H1 (cell line): ENCODE data around the gene SLC35F3. TPM values are rescaled to one million over a fixed set of nuclear protein-coding genes. Genes with fewer than 3 reads are reported as not detected.

Experiments used
- CTCF ChIA-PET: fragments of 300-600 bp; sonication (Branson Sonifier 250); formaldehyde crosslinking; loops from one replicate; lab custom pipeline; 2021; ENCODE audit not compliant: partially characterized antibody; lab: Charles Lee
- POLR2A ChIA-PET: fragments of 300-600 bp; sonication (Branson Sonifier 250); formaldehyde crosslinking; loops from one replicate; lab custom pipeline; 2021; ENCODE audit warnings: inconsistent platforms; ENCODE audit not compliant: partially characterized antibody; lab: Charles Lee
- DNase-seq, 2 experiments: peaks; one replicate each; pipeline versions ENCODE4 v3.0.0 to v3.0.0-alpha.2; 2010 to 2022; ENCODE audit warnings: low spot score in 2 of 2, low read depth in 1 of 2, mixed read lengths in 1 of 2
- FAIRE-seq: peaks from 2 replicates; lab custom pipeline; 2011; peaks lifted over from hg19 to GRCh38; lab: Jason Lieb, UNC
- H2AFZ ChIP-seq: 2 replicates; pipeline ENCODE4 v1.8.1; 2012; ENCODE audit warnings: low read length, inconsistent platforms
- H2AK5ac ChIP-seq: 2 replicates; pipeline ENCODE4 v1.6.1; 2013; ENCODE audit warnings: low read depth, low read length
- H2BK120ac ChIP-seq: replicated peaks from 2 replicates; pipeline ENCODE3; 2013; ENCODE audit warnings: low read depth, low read length, inconsistent platforms
- H2BK12ac ChIP-seq: 2 replicates; pipeline ENCODE4 v1.6.1; 2013; ENCODE audit warnings: low read depth, low read length
- H2BK15ac ChIP-seq: 2 replicates; pipeline ENCODE4 v1.6.1; 2013; ENCODE audit warnings: low read length
- H2BK20ac ChIP-seq: 2 replicates; pipeline ENCODE4 v1.6.1; 2013; ENCODE audit warnings: low read length
- H2BK5ac ChIP-seq: 2 replicates; pipeline ENCODE4 v1.6.1; 2013; ENCODE audit warnings: low read depth, low read length
- H3K14ac ChIP-seq: 2 replicates; pipeline ENCODE4 v1.6.1; 2013; ENCODE audit warnings: inconsistent platforms; ENCODE audit not compliant: insufficient read length
- H3K18ac ChIP-seq: 2 replicates; pipeline ENCODE4 v1.6.1; 2013; ENCODE audit warnings: low read length; ENCODE audit errors: extremely low read depth
- H3K23ac ChIP-seq: 2 replicates; pipeline ENCODE4 v1.6.1; 2013; ENCODE audit warnings: inconsistent platforms; ENCODE audit not compliant: insufficient read length
- H3K23me2 ChIP-seq: 2 replicates; pipeline ENCODE4 v1.6.1; 2013; ENCODE audit warnings: low read depth, low read length
- H3K27ac ChIP-seq: 2 replicates; pipeline ENCODE4 v1.6.1; 2011; ENCODE audit warnings: low read depth, low read length, inconsistent platforms
- H3K27me3 ChIP-seq, 4 experiments: replicated peaks in 1 of 4; 1 replicate in 1 of 4; 2 replicates in 3 of 4; pipeline versions ENCODE4 v1.6.1 to v1.8.1; 2011 to 2013; ENCODE audit warnings: low read length in 3 of 4, mild to moderate bottlenecking in 3 of 4, inconsistent platforms in 2 of 4, mixed read lengths in 2 of 4, moderate library complexity in 1 of 4; ENCODE audit not compliant: control insufficient read depth in 3 of 4, insufficient read depth in 3 of 4; ENCODE audit errors: extremely low read depth in 1 of 4
- H3K36me3 ChIP-seq, 4 experiments: 2 replicates each; pipeline versions ENCODE4 v1.6.1 to v1.8.1; 2011 to 2013; ENCODE audit warnings: mild to moderate bottlenecking in 4 of 4, low read length in 3 of 4, moderate library complexity in 2 of 4, control low read depth in 1 of 4, inconsistent platforms in 1 of 4; ENCODE audit not compliant: insufficient read depth in 4 of 4, control insufficient read depth in 2 of 4
- H3K4ac ChIP-seq: replicated peaks from 2 replicates; pipeline ENCODE3; 2013; ENCODE audit warnings: low read length, low read depth, mixed read lengths, inconsistent platforms; ENCODE audit not compliant: insufficient read length
- H3K4me1 ChIP-seq, 4 experiments: replicated peaks in 1 of 4; 1 replicate in 1 of 4; 2 replicates in 3 of 4; pipeline versions ENCODE4 v1.6.1 to v1.8.1; 2011 to 2013; ENCODE audit warnings: low read length in 3 of 4, inconsistent platforms in 2 of 4, mixed read lengths in 1 of 4; ENCODE audit not compliant: insufficient read depth in 4 of 4, control insufficient read depth in 3 of 4
- H3K4me2 ChIP-seq, 2 experiments: 2 replicates each; pipeline versions ENCODE4 v1.6.1 to v1.8.1; 2011 to 2013; ENCODE audit warnings: low read depth in 2 of 2, low read length in 2 of 2, control low read depth in 1 of 2, inconsistent platforms in 1 of 2, mild to moderate bottlenecking in 1 of 2; ENCODE audit not compliant: insufficient read depth in 1 of 2
- H3K4me3 ChIP-seq, 4 experiments: fragments of 200-600, 300-600 bp in 1 of 4; sonication (generic), shearing (Covaris generic), sonication (Bioruptor Twin) in 1 of 4; 2 replicates each; pipeline versions ENCODE4 v1.5.1 to v1.8.1; 2011 to 2016; ENCODE audit warnings: low read length in 4 of 4, low read depth in 3 of 4, control low read depth in 2 of 4, inconsistent platforms in 2 of 4, mild to moderate bottlenecking in 2 of 4, mixed read lengths in 1 of 4, moderate library complexity in 1 of 4; ENCODE audit not compliant: insufficient read depth in 2 of 4; ENCODE audit errors: extremely low read depth in 1 of 4
- H3K56ac ChIP-seq: replicated peaks from 2 replicates; pipeline ENCODE3; 2013; ENCODE audit warnings: low read depth, mild to moderate bottlenecking, mixed read lengths, low read length, inconsistent platforms; ENCODE audit not compliant: insufficient read length
- H3K79me1 ChIP-seq: 2 replicates; pipeline ENCODE4 v1.6.1; 2013; ENCODE audit warnings: low read depth, low read length, control low read depth
- H3K79me2 ChIP-seq, 2 experiments: 2 replicates each; pipeline versions ENCODE4 v1.6.1 to v1.8.1; 2012 to 2013; ENCODE audit warnings: low read length in 2 of 2, mild to moderate bottlenecking in 2 of 2, inconsistent platforms in 1 of 2; ENCODE audit not compliant: insufficient read depth in 2 of 2, control insufficient read depth in 1 of 2
- H3K9ac ChIP-seq, 4 experiments: replicated peaks in 1 of 4; 1 replicate in 1 of 4; 2 replicates in 3 of 4; pipeline versions ENCODE4 v1.6.1 to v1.8.1; 2011 to 2013; ENCODE audit warnings: low read depth in 3 of 4, low read length in 3 of 4, control low read depth in 2 of 4, mild to moderate bottlenecking in 2 of 4, moderate library complexity in 2 of 4, inconsistent platforms in 1 of 4; ENCODE audit errors: extremely low read depth in 1 of 4
- H3K9me3 ChIP-seq, 2 experiments: 2 replicates each; pipeline versions ENCODE4 v1.6.1 to v1.8.1; 2012 to 2013; ENCODE audit warnings: mild to moderate bottlenecking in 2 of 2, moderate library complexity in 2 of 2, control low read depth in 1 of 2, inconsistent platforms in 1 of 2, low read depth in 1 of 2, low read length in 1 of 2, mixed read lengths in 1 of 2; ENCODE audit not compliant: insufficient read depth in 2 of 2
- H4K20me1 ChIP-seq, 2 experiments: replicated peaks in 1 of 2; 2 replicates each; pipeline versions ENCODE3 to v1.8.1; 2011 to 2013; ENCODE audit warnings: inconsistent platforms in 2 of 2, low read length in 2 of 2, mild to moderate bottlenecking in 1 of 2; ENCODE audit not compliant: insufficient read depth in 2 of 2, control insufficient read depth in 1 of 2
- H4K5ac ChIP-seq: 2 replicates; pipeline ENCODE4 v1.6.1; 2013; ENCODE audit warnings: low read length, low read depth, mixed read lengths, inconsistent platforms; ENCODE audit not compliant: insufficient read length
- H4K8ac ChIP-seq: 2 replicates; pipeline ENCODE4 v1.8.0; 2013; ENCODE audit warnings: mild to moderate bottlenecking, moderate library complexity, low read length, inconsistent platforms; ENCODE audit not compliant: insufficient read depth; ENCODE audit errors: extremely low read depth
- H4K91ac ChIP-seq: replicated peaks from 2 replicates; pipeline ENCODE3; 2013; ENCODE audit warnings: low read length, mixed read lengths, inconsistent platforms; ENCODE audit not compliant: insufficient read length
- BRCA1 ChIP-seq: IDR thresholded peaks from 2 replicates; pipeline ENCODE4 v1.6.1; 2012; ENCODE audit warnings: low read depth, low read length, improper control_type of control experiment
- GTF2F1 ChIP-seq: IDR thresholded peaks from 2 replicates; pipeline ENCODE4 v1.6.1; 2012; ENCODE audit warnings: low read depth, low read length, improper control_type of control experiment, borderline replicate concordance
- SUZ12 ChIP-seq: fragments of 200-600 bp; sonication (generic); IDR thresholded peaks from 2 replicates; pipeline ENCODE4 v1.6.1; 2012; ENCODE audit warnings: mild to moderate bottlenecking, inconsistent platforms, low read length, moderate library complexity, mixed read lengths
- YY1 ChIP-seq: IDR thresholded peaks from 2 replicates; pipeline ENCODE4 v1.6.1; 2011; ENCODE audit warnings: low read depth, mild to moderate bottlenecking, low read length
- WGBS, 2 experiments: shearing (Covaris generic) in 1 of 2; methylation state at CpG; one replicate each; pipeline versions ENCODE4 v1.1.6 to v1.1.7; 2013 to 2015; ENCODE audit warnings: low lambda C conversion rate in 2 of 2, mixed read lengths in 2 of 2, inconsistent platforms in 1 of 2, low coverage in 1 of 2, missing lambda C conversion rate in 1 of 2; ENCODE audit not compliant: insufficient replicate concordance in 2 of 2, insufficient coverage in 1 of 2, insufficient read length in 1 of 2; ENCODE audit errors: extremely low coverage in 1 of 2, missing lambda C conversion rate in 1 of 2; 5-methylcytosine and 5-hydroxymethylcytosine counted together
- polyA plus RNA-seq, 7 experiments: library from polyadenylated mRNA; depleted of rRNA in 3 of 7; stranded (reverse) in 5 of 7; unstranded in 2 of 7; fragments of >200 nt in 5 of 7; fragments of 200-250 nt in 2 of 7; gene quantifications; 1 replicate in 5 of 7; 2 replicates in 1 of 7; 4 replicates in 1 of 7; pipeline versions ENCODE4 v1.2.1 to v1.2.3, GENCODE V29; 2011 to 2013; ENCODE audit warnings: missing spikeins in 2 of 7, mixed read lengths in 2 of 7
- total RNA-seq: library from RNA; stranded (reverse); fragmentation: NEBNext Ultra II Directional; extraction: Animal tissue kit (Norgen Biotek cat#: 25700); gene quantifications from 2 replicates; pipeline ENCODE4 v1.2.1, GENCODE V29; 2021

SLC35F3 gene
- total and polyA plus RNA-seq, 2 of the 8 experiments (the other 6 are each of a cell fraction or from before 2014, with no cell fraction given): 0.78 to 1.2 TPM

- FAIRE-seq: no peak
- TF ChIP-seq GTF2F1: no peak
- no peak for TF ChIP-seq BRCA1
- no peak for TF ChIP-seq SUZ12
- no peak for TF ChIP-seq YY1
Measured at GRCh38 chr1:234200566-234200965, 296.1 kb downstream of the SLC35F3 start.

More at GRCh38 chr1:234200566-234200965, 296.1 kb downstream of the SLC35F3 start:
- no peaks in the 10 kb centered on the region for H3K79me1 ChIP-seq
- no peak overlapping the region for H3K14ac ChIP-seq
- no peak overlapping the region for H3K18ac ChIP-seq
- no peak overlapping the region for H2BK12ac ChIP-seq
- no peak overlapping the region for H3K56ac ChIP-seq
- H3K23me2 ChIP-seq: no peaks in the 10 kb centered on the region
- H4K91ac ChIP-seq: no peak overlapping the region
- H2BK20ac ChIP-seq: no peak overlapping the region
- no peak overlapping the region for H3K23ac ChIP-seq
- H4K8ac ChIP-seq: no peak overlapping the region
- POLR2A ChIA-PET: no interaction called here
- DNase-seq: no peak
- H3K4me3 ChIP-seq: no peak overlapping the region
- no peak overlapping the region for H2AK5ac ChIP-seq
- CTCF ChIA-PET: interaction anchor here (2.0 to 7.1 kb wide), 2 partner anchors 13 to 75 kb away, joined by 7 to 39 read pairs; no protein-coding TSS in a partner anchor
- H2BK5ac ChIP-seq: no peak overlapping the region
- no peak overlapping the region for H4K5ac ChIP-seq
- no peak overlapping the region for H2BK15ac ChIP-seq
- no peaks in the 10 kb centered on the region for H3K36me3 ChIP-seq
- no peaks in the 10 kb centered on the region for H4K20me1 ChIP-seq
- no peaks in the 10 kb centered on the region for H3K4me1 ChIP-seq
- H3K27ac ChIP-seq: no peak overlapping the region
- no peak overlapping the region for H3K4me2 ChIP-seq
- WGBS, 2 experiments: 92% methylated on average over 4 of the region's 4 CpGs; no CpG with 5 or more reads in 1 of the 2 experiments
- H3K9ac ChIP-seq: no peak overlapping the region
- no peak overlapping the region for H2AFZ ChIP-seq
- no peaks in the 10 kb centered on the region for H3K9me3 ChIP-seq
- no peaks in the 10 kb centered on the region for H3K79me2 ChIP-seq
- no peak overlapping the region for H2BK120ac ChIP-seq
- no peak overlapping the region for H3K4ac ChIP-seq
- H3K27me3 ChIP-seq: no peaks in the 10 kb centered on the region
